Sciatic nerve (tissue), 1 donor: ENCODE data around the gene GOLGB1. TPM values are rescaled to one million over a fixed set of nuclear protein-coding genes. Genes with fewer than 3 reads are reported as not detected.

Source experiments
- total RNA-seq: library from RNA; stranded (reverse); fragmentation: NEBNext Ultra II Directional; extraction: Animal tissue kit (Norgen Biotek cat#: 25700); gene quantifications from one replicate; pipeline ENCODE4 v1.2.1, GENCODE V29; 2021
- donor health status: DM: no; HTN: no; CAD: no.

Gene GOLGB1
- total RNA-seq, 1 donor from 2014 or later = 73.4 TPM

Other genes starting within 250 kb of the GOLGB1 start
- 0.09 TPM for gene POLQ, start 203.8 kb downstream of the GOLGB1 start, total RNA-seq
- gene ARGFX, start 181.8 kb downstream of the GOLGB1 start, total RNA-seq = not detected
- gene FBXO40, start 156.4 kb downstream of the GOLGB1 start, total RNA-seq = not detected
- 45.4 TPM for gene HCLS1, start 88.8 kb downstream of the GOLGB1 start, total RNA-seq
- gene IQCB1, start 85.3 kb upstream of the GOLGB1 start, total RNA-seq = 22.7 TPM
- gene EAF2, start 85.5 kb upstream of the GOLGB1 start, total RNA-seq = 7.1 TPM
- 2.6 TPM for gene SLC15A2, start 144.7 kb upstream of the GOLGB1 start, total RNA-seq